K562 (cell line): Measurements from ENCODE around the gene PRKD2.

Source experiments
- ARID4B ChIP-seq: sonication (generic); formaldehyde crosslinking; IDR thresholded peaks from 2 replicates; pipeline ENCODE4 v1.8.0; 2022; ENCODE audit warnings: mild to moderate bottlenecking, missing genetic modification reagents
- CTBP1 ChIP-seq: fragments of 450-650 bp; IDR thresholded peaks from 2 replicates; pipeline ENCODE4 v1.6.1; 2016; ENCODE audit warnings: borderline replicate concordance
- DACH1 ChIP-seq: fragments of 450-650 bp; IDR thresholded peaks from 2 replicates; pipeline ENCODE4 v1.6.1; 2018; ENCODE audit not compliant: partially characterized antibody
- E2F1 ChIP-seq: sonication (generic); formaldehyde crosslinking; IDR thresholded peaks from 2 replicates; pipeline ENCODE4 v1.8.1; 2023; ENCODE audit warnings: mild to moderate bottlenecking, missing genetic modification reagents, moderate library complexity
- NFYB ChIP-seq: IDR thresholded peaks from 2 replicates; pipeline ENCODE4 v1.6.1; 2011; ENCODE audit warnings: mild to moderate bottlenecking, moderate library complexity; ENCODE audit not compliant: insufficient read length; ENCODE audit errors: extremely low read depth
- POLR2A ChIP-seq: fragments of 450-650 bp; conservative IDR thresholded peaks from 2 replicates; pipeline ENCODE4 v1.6.1; 2016
- RFX5 ChIP-seq: IDR thresholded peaks from 2 replicates; pipeline ENCODE4 v1.6.1; 2011; ENCODE audit warnings: low read depth, mild to moderate bottlenecking, improper control_type of control experiment, low read length
- STAT5B ChIP-seq: fragments of 250-450 bp; sonication (Bioruptor Pico); IDR thresholded peaks from 2 replicates; pipeline ENCODE4 v1.8.0; 2021; ENCODE audit warnings: mild to moderate bottlenecking, inconsistent platforms
- TAF7 ChIP-seq: fragments of 450-650 bp; IDR thresholded peaks from 2 replicates; pipeline ENCODE4 v1.6.1; 2016; ENCODE audit warnings: missing genetic modification characterization, missing compliant biosample characterization
- TBP ChIP-seq: optimal IDR thresholded peaks from 2 replicates; pipeline ENCODE3; 2011; ENCODE audit warnings: low read depth, low read length, improper control_type of control experiment
- ZC3H4 ChIP-seq: sonication (generic); formaldehyde crosslinking; IDR thresholded peaks from 2 replicates; pipeline ENCODE4 v1.9.0; 2021; ENCODE audit warnings: missing genetic modification reagents, borderline replicate concordance
- ZNF512 ChIP-seq: IDR thresholded peaks from 2 replicates; pipeline ENCODE4 v1.6.1; 2016; ENCODE audit warnings: missing genetic modification characterization, missing compliant biosample characterization
- TF ChIP-seq, protein P1 (sequence below), 3 experiments: IDR thresholded peaks in 2 of 3; conservative IDR thresholded peaks in 1 of 3; 2 replicates each; pipeline ENCODE4 v1.5.1; 2011 to 2012; ENCODE audit warnings: low read length in 3 of 3, mild to moderate bottlenecking in 3 of 3, control low read depth in 2 of 3, improper control_type of control experiment in 1 of 3, inconsistent platforms in 1 of 3, low read depth in 1 of 3, mixed read lengths in 1 of 3, moderate library complexity in 1 of 3; ENCODE audit not compliant: insufficient read depth in 2 of 3

- TF ChIP-seq ZNF512 (tag) (0 out of 2 replicates have a peak, but pooled peaks have one; percentile 18), TBP (no peak), ZC3H4 (CRISPR knock-in tag) (no peak), NFYB (no peak), STAT5B (no peak), CTBP1 (no peak), E2F1 (CRISPR knock-in tag) (no peak), DACH1 (no peak), RFX5 (no peak), ARID4B (no peak), POLR2A (no peak), TAF7 (tag) (no peak)
- TF ChIP-seq, protein P1, sequence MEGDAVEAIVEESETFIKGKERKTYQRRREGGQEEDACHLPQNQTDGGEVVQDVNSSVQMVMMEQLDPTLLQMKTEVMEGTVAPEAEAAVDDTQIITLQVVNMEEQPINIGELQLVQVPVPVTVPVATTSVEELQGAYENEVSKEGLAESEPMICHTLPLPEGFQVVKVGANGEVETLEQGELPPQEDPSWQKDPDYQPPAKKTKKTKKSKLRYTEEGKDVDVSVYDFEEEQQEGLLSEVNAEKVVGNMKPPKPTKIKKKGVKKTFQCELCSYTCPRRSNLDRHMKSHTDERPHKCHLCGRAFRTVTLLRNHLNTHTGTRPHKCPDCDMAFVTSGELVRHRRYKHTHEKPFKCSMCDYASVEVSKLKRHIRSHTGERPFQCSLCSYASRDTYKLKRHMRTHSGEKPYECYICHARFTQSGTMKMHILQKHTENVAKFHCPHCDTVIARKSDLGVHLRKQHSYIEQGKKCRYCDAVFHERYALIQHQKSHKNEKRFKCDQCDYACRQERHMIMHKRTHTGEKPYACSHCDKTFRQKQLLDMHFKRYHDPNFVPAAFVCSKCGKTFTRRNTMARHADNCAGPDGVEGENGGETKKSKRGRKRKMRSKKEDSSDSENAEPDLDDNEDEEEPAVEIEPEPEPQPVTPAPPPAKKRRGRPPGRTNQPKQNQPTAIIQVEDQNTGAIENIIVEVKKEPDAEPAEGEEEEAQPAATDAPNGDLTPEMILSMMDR (IDR thresholded peaks at IDR 0.05 in 2 of 3, conservative IDR thresholded peaks at IDR 0.05 in 1 of 3; ENCODE audit: insufficient read depth in 2 of 3, low read depth in 1 of 3, low read length in 3 of 3): no peak
Measured at GRCh38 chr19:46635920-46636761, 80.8 kb downstream of the PRKD2 start, which contains the start of gene GNG8.
